WI38 (cell line): ENCODE results near the gene ESRP2.

Experiments used
- H3K4me3 ChIP-seq: 2 replicates; pipeline ENCODE4 v1.5.1; 2011; ENCODE audit warnings: low read depth, mild to moderate bottlenecking, control low read depth, low read length
- TF ChIP-seq, protein P1 (sequence below): IDR thresholded peaks from 2 replicates; pipeline ENCODE4 v1.5.1; 2012; ENCODE audit warnings: low read depth, mild to moderate bottlenecking, control low read depth, low read length

The ESRP2 gene

DNA sequence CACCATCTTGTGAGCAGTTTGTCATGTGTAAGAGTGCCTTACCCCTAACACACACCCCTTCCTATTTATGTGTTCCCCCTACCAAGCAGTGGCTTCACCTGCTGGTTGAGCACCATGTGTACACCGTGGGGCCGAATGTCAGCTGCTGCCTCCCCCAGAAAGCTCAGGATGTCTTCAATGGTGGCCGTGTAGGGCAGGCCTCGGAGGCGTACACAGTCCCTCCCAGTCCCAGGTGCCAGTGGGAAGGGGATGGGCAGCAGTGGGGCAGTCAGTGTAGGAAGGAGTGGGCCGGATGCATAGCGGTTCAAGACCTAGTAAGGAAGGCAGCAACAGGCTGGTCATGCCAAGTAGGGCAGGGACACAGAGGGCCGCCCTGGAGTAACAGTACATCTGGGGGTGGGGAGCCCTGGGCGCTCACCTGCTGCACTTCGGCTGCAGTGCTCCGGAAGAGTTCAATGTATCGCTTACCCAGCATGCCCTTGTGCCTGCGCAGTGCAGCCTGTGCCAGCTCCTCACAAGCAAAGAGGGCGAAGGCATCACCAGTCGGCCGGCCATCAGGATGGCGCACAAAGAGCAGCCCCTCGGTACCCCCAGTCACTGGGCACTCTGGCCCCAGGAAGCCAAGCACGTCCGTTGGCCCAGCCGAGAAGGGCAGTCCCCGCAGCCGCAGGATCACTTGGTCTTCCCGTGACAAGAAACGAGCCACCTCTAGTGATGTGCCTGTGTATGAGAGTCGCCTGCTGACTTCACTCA lies 4.4 kb downstream of the ESRP2 start:
- TF ChIP-seq, protein P1, sequence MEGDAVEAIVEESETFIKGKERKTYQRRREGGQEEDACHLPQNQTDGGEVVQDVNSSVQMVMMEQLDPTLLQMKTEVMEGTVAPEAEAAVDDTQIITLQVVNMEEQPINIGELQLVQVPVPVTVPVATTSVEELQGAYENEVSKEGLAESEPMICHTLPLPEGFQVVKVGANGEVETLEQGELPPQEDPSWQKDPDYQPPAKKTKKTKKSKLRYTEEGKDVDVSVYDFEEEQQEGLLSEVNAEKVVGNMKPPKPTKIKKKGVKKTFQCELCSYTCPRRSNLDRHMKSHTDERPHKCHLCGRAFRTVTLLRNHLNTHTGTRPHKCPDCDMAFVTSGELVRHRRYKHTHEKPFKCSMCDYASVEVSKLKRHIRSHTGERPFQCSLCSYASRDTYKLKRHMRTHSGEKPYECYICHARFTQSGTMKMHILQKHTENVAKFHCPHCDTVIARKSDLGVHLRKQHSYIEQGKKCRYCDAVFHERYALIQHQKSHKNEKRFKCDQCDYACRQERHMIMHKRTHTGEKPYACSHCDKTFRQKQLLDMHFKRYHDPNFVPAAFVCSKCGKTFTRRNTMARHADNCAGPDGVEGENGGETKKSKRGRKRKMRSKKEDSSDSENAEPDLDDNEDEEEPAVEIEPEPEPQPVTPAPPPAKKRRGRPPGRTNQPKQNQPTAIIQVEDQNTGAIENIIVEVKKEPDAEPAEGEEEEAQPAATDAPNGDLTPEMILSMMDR, result no peak
- no peak overlapping the region for H3K4me3 ChIP-seq

DNA sequence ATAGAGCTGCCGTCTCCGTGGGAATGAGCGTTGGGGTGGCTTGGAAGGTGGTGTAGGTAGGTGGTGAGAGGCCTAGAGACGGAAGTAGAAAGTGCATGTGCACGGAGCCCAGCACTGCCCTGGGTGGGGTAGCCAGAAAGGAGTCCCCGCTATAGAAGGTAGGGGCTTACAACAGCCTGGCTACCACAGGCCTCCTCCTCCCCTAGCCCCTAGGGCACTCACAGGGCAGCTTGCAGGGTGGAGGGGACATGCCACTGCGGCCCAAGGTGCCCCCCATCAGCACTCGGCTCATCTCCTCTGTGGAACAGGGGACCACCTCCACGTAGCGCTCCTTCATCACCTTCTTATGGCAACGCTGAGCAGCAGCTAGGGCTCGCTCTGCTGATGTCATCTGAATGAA lies 5.0 kb downstream of the ESRP2 start:
- TF ChIP-seq, protein P1, result no peak
- H3K4me3 ChIP-seq, result no peak overlapping the region

DNA sequence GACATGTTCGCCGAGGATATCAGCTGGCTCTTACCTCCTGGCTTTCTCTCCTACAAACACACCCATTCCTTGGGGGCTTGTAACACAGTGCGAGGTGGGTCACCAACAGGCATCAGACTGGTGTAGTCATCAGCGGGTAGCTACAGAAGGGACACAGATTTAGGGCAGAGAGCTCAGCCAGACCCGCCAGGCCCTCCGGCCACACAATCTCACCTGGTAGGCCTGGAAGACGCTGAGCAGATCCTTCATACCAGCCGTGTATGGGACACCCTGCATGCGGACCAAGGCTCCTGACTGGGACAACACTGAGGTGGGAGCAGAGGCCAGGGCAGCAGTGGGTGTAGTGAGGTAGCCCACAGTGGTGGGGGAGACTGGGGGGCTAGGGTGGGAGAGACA lies 5.8 kb downstream of the ESRP2 start:
- no peak overlapping the region for H3K4me3 ChIP-seq
- TF ChIP-seq, protein P1, result no peak

DNA sequence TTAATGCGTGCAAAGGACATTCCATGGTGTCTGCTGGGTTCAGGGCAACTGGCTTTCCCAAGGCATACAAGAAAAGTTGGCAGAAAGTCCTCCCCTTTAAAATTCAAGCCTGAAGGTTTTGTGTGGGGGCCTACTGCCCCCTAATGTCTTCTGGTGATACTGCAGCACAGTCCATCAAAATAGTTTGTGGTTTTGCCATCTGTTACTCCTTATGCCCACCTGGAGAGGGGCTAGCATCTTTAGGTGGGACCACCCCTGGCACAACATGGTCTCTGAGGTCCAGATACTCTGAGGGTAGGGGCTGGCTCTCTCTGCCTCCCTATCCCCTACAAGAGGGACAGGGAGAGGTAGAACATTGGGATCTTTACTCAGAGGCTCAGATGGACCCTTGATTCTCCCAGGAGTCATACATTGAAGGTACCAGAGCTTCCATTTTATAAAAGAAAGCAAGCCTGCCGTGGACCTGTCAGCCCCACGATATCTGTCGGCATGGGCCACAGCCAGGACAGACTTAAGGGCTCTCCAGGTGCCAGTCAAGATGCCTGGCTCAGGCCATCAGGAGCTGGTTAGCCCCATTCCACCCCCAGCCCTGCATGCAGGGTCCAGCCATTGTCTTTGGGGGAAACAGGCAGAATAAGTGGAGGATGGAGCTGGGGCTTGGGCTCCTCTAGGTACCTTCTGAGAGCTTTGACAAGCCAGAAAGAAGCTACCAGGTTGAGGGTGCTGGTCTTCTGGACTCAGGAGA lies 6.3 kb downstream of the ESRP2 start:
- no peak overlapping the region for H3K4me3 ChIP-seq
- TF ChIP-seq, protein P1, result peak; percentile 90

DNA sequence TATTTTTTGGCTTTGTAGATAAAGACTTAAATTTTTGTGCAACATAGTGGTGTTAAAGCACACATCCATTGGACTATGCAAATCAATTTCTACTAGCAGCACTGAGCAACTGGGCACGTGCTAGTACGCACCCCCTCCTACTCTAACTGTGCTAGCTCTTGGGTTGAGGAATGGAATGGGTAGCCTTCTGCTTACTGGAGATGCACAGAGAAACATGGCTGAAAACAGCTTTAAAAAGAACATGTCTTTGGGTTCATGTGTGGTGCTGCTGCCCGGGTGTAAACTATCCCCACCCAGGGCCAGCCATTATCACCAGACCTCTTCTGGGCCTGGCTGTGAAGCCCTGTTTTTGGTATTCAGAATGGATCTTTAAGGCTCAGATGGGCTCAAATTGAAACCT lies 7.3 kb downstream of the ESRP2 start:
- TF ChIP-seq, protein P1, result no peak
- H3K4me3 ChIP-seq, result no peak overlapping the region

DNA sequence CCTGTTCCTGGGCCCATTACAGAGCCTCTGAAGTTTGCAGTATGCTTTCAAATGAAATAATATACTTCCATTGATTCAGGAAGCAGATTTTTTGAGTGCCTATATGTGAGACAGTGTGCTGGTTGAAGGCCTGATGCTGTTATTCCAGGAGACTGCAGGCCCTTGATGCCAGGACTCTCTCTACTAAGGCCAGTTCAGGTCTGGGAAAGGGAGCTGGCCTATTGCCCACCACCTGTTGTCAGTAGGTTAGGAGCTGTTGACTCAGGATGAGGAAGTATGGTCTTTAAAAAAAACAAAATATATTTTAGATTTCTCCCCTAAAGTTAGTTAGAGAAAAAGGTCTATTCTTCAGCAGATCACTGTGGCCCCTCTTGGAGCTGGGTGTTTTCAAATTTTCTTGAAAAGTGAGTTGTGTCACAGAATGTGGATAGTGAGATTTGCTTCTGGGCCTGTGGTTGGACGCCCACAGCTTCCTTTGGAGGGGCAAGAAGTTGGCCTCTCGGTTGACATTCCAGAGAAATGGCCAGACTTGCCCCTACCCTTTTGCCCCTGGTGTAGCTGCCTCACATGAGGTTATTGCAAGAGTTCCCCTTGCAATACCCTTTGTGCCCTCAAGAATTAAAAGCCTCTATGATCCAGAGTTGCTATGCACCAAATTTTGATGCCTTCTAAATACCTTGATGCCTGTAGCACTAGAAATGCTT lies 7.9 kb downstream of the ESRP2 start:
- no peak overlapping the region for H3K4me3 ChIP-seq
- TF ChIP-seq, protein P1, result no peak
